ENCODE measurements around the gene TAGLN. TPM values are rescaled to one million over a fixed set of nuclear protein-coding genes. Genes with fewer than 3 reads are reported as not detected.

TAGLN gene
- total and polyA plus RNA-seq, 8 donors, result 24.1 to 430 (median 75.7) TPM

GRCh38 chr11:117194267-117194666, 4.9 kb upstream of the TAGLN start:
- no peaks in the 10 kb centered on the region for H3K27me3 ChIP-seq
- FAIRE-seq (no peak), DNase-seq (no peak), ATAC-seq (peak in 1 of 4 donors; percentile 7)
- H3K27ac ChIP-seq, result peak overlapping the region in 1 of 4 donors; percentile 9
- no peak for TF ChIP-seq CTCF (IDR thresholded peaks at IDR 0.05)
- no peaks in the 10 kb centered on the region for H3K9me3 ChIP-seq
- WGBS, 2 donors, result 49 to 70% methylated on average over 5 of the region's 5 CpGs
- peaks cover 0 to 43% (median 19%) of the 10 kb centered on the region in 3 donors for H3K36me3 ChIP-seq
- H3K4me3 ChIP-seq, result no peak overlapping the region
- intact Hi-C loops (cut with DNase I), result no loop called here
- peaks cover 4 to 15% (median 15%) of the 10 kb centered on the region in 3 donors for H3K4me1 ChIP-seq

- no peak overlapping the region for H3K27ac ChIP-seq
- no peak for TF ChIP-seq CTCF (IDR thresholded peaks at IDR 0.05)
- FAIRE-seq (no peak), ATAC-seq (peak; percentile 48 to 83 (median 60)), DNase-seq (peak in 3 of 6 donors; percentile 53 to 79 (median 73))
- no peak overlapping the region for H3K4me3 ChIP-seq
- intact Hi-C loops (cut with DNase I), result no loop called here
- H3K27me3 ChIP-seq, result no peaks in the 10 kb centered on the region
- H3K4me1 ChIP-seq, result peaks cover 4 to 15% (median 15%) of the 10 kb centered on the region in 3 donors
- H3K9me3 ChIP-seq, result no peaks in the 10 kb centered on the region
- WGBS, 2 donors, result 36 to 42% methylated on average over 4 of the region's 4 CpGs
- peaks cover 0 to 34% (median 9%) of the 10 kb centered on the region in 3 donors for H3K36me3 ChIP-seq
These were observed 3.9 kb upstream of the TAGLN start for GRCh38 chr11:117195258-117195657.

GRCh38 chr11:117195761-117196160, 3.4 kb upstream of the TAGLN start:
- 71 to 72% methylated on average over 19 of the region's 19 CpGs for WGBS, 2 donors
- intact Hi-C loops (cut with DNase I), result no loop called here
- no peak overlapping the region for H3K27ac ChIP-seq
- ATAC-seq (no peak), DNase-seq (no peak), FAIRE-seq (no peak)
- peaks cover 0 to 32% (median 6%) of the 10 kb centered on the region in 3 donors for H3K36me3 ChIP-seq
- no peaks in the 10 kb centered on the region for H3K27me3 ChIP-seq
- peaks cover 4 to 15% (median 15%) of the 10 kb centered on the region in 3 donors for H3K4me1 ChIP-seq
- no peak for TF ChIP-seq CTCF (IDR thresholded peaks at IDR 0.05)
- no peak overlapping the region for H3K4me3 ChIP-seq
- no peaks in the 10 kb centered on the region for H3K9me3 ChIP-seq

GRCh38 chr11:117197006-117197405, 2.2 kb upstream of the TAGLN start:
- Histone ChIP-seq H3K9me3 (no peaks in the 10 kb centered on the region), H3K36me3 (peaks cover 0 to 21% (median 5%) of the 10 kb centered on the region in 3 donors), H3K27me3 (no peaks in the 10 kb centered on the region), H3K27ac (no peak overlapping the region), H3K4me3 (no peak overlapping the region), H3K4me1 (peaks cover 4 to 15% (median 15%) of the 10 kb centered on the region in 3 donors)
- ATAC-seq, result no peak
- no peak for DNase-seq
- TF ChIP-seq CTCF (IDR thresholded peaks at IDR 0.05), result no peak
- WGBS, 2 donors, result 92% methylated on average over 7 of the region's 7 CpGs
- intact Hi-C loops (cut with DNase I), result no loop called here
- FAIRE-seq, result no peak
